Naive thymus-derived CD4-positive, alpha-beta T cell (primary cell): ENCODE measurements around the gene ITGA2. TPM values are rescaled to one million over a fixed set of nuclear protein-coding genes. Genes with fewer than 3 reads are reported as not detected.

ENCODE experiments used
- ATAC-seq: fragments of 150-1000 bp; cut with Tn5 transposase; 2 replicates; pipeline ENCODE4 v1.10.0; 2021; ENCODE audit warnings: mild to moderate bottlenecking, moderate library complexity
- CTCF ChIA-PET: fragments of 350-600 bp; sonication (Branson Sonifier 250); formaldehyde crosslinking; loops from one replicate; lab custom pipeline; 2021; ENCODE audit warnings: antibody characterized with exemption; lab: Charles Lee
- POLR2A ChIA-PET: fragments of 350-600 bp; sonication (Branson Sonifier 250); formaldehyde crosslinking; loops from one replicate; lab custom pipeline; 2021; ENCODE audit warnings: antibody characterized with exemption, inconsistent platforms; lab: Charles Lee
- DNase-seq, 9 donors: peaks; one replicate each; pipeline versions ENCODE4 v3.0.0 to v3.0.0-alpha.2; 2020 to 2022; ENCODE audit warnings: mixed read lengths in 1 of 9
- H3K27ac ChIP-seq: one replicate; pipeline ENCODE4 v1.7.0; 2013; ENCODE audit warnings: mild to moderate bottlenecking, low read depth, low read length, moderate library complexity
- H3K27me3 ChIP-seq, 2 donors: one replicate each; pipeline ENCODE4 v1.7.0; 2013; ENCODE audit warnings: low read length in 2 of 2, mild to moderate bottlenecking in 2 of 2, moderate library complexity in 2 of 2; ENCODE audit not compliant: control insufficient read depth in 2 of 2, insufficient read depth in 2 of 2
- H3K36me3 ChIP-seq, 3 experiments: 1 replicate in 2 of 3; 2 replicates in 1 of 3; pipeline ENCODE4 v1.7.0; 2013; ENCODE audit warnings: low read length in 3 of 3, mild to moderate bottlenecking in 3 of 3, moderate library complexity in 1 of 3; ENCODE audit not compliant: insufficient read depth in 3 of 3, control insufficient read depth in 2 of 3
- H3K4me1 ChIP-seq, 2 donors: one replicate each; pipeline ENCODE4 v1.7.0; 2013; ENCODE audit warnings: low read length in 2 of 2, mild to moderate bottlenecking in 2 of 2, moderate library complexity in 1 of 2; ENCODE audit not compliant: control insufficient read depth in 2 of 2, insufficient read depth in 2 of 2
- H3K4me3 ChIP-seq: 2 replicates; pipeline ENCODE4 v1.7.0; 2013; ENCODE audit warnings: mild to moderate bottlenecking, low read length
- H3K9me3 ChIP-seq, 3 experiments: 1 replicate in 2 of 3; 2 replicates in 1 of 3; pipeline ENCODE4 v1.7.0; 2013; ENCODE audit warnings: low read length in 3 of 3; ENCODE audit not compliant: control insufficient read depth in 2 of 3
- H3K27ac Mint-ChIP-seq, 9 donors: one replicate each; pipeline ENCODE4 v1.8.0; 2020 to 2022; ENCODE audit warnings: mixed read lengths in 9 of 9, mild to moderate bottlenecking in 8 of 9, moderate library complexity in 5 of 9, inconsistent platforms in 2 of 9
- H3K27me3 Mint-ChIP-seq, 5 donors: one replicate each; pipeline ENCODE4 v1.8.0; 2021 to 2022; ENCODE audit warnings: mixed read lengths in 5 of 5, mild to moderate bottlenecking in 1 of 5
- H3K36me3 Mint-ChIP-seq, 5 donors: one replicate each; pipeline ENCODE4 v1.8.0; 2020 to 2022; ENCODE audit warnings: mixed read lengths in 5 of 5, mild to moderate bottlenecking in 3 of 5, inconsistent platforms in 1 of 5
- H3K4me1 Mint-ChIP-seq, 7 donors: one replicate each; pipeline ENCODE4 v1.8.0; 2020 to 2022; ENCODE audit warnings: mixed read lengths in 7 of 7, mild to moderate bottlenecking in 3 of 7, inconsistent platforms in 1 of 7
- H3K4me3 Mint-ChIP-seq, 10 donors: one replicate each; pipeline ENCODE4 v1.8.0; 2020 to 2022; ENCODE audit warnings: mild to moderate bottlenecking in 10 of 10, mixed read lengths in 10 of 10, moderate library complexity in 6 of 10, inconsistent platforms in 2 of 10
- H3K9me3 Mint-ChIP-seq, 11 donors: one replicate each; pipeline ENCODE4 v1.8.0; 2020 to 2022; ENCODE audit warnings: mixed read lengths in 11 of 11, mild to moderate bottlenecking in 4 of 11, inconsistent platforms in 1 of 11, moderate library complexity in 1 of 11
- intact Hi-C, 2 donors: fragments of 100-400 bp; cut with micrococcal nuclease; formaldehyde crosslinking; loops; one replicate each; pipeline ENCODE4 v1.15.1; 2023
- polyA plus RNA-seq, 2 donors: library from polyadenylated mRNA; unstranded; fragments of 300-500 nt; fragmentation: Illumina TruSeq; gene quantifications; one replicate each; pipeline ENCODE4 v1.2.3, GENCODE V29; 2021
- total RNA-seq, 6 experiments: library from RNA in 5 of 6; stranded (reverse) in 5 of 6; gene quantifications; 1 replicate in 5 of 6; 2 replicates in 1 of 6; pipeline ENCODE4 v1.2.3 and lab custom pipeline; 2021 to 2026

ITGA2 gene
- total RNA-seq (1 to 10 TPM in 1 of 5 experiments, under 1 TPM in 4; 0.16 to 8.9 (median 0.49) TPM), polyA plus RNA-seq (under 1 TPM; 0.19 to 0.28 TPM), total RNA-seq (lab: John Stamatoyannopoulos, UW) (1.1 reads per million)

DNA sequence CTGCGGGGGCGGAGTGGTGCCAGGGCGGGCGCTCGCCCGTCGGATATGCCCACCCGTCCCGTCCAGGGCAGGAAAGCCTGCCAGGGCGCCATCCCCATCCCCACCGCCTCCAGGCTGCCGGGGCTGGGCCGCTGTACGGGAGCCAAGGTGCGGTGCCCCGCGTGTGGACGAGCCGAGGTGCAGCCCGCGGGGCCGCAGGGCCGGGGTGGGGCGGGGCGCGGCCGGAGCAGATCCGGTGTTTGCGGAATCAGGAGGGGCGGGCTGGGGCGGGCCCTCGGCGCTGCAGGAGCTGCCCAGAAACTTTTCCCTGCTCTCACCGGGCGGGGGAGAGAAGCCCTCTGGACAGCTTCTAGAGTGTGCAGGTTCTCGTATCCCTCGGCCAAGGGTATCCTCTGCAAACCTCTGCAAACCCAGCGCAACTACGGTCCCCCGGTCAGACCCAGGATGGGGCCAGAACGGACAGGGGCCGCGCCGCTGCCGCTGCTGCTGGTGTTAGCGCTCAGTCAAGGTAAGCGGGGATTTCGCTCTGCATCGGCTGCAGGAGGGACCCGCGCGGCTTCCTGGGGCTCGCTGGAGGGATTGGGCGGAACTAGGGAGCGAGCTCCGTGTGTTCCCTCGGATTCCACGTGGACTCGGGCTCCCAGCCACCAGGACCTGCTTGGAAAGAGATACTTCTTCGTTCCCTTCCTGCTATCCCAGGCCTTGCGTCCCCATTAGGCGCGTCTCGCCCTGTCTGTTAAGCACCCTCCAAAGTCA is at the start of gene ITGA2:
Gene ITGA2 (plus strand): TSS at position 328 of the 756 bp plus-strand sequence. CDS start 117 bp downstream, at position 445.
- H3K4me3 Mint-ChIP-seq = peak within 1 kb of the TSS; percentile 71 to 86 (median 82)
- POLR2A ChIA-PET = no interaction called here
- DNase-seq (peak in 6 of 9 donors; percentile 8 to 54 (median 16)), ATAC-seq (peak; percentile 56)
- H3K9me3 Mint-ChIP-seq = no peaks in the 10 kb centered on the region
- peaks cover 0 to 5% of the 10 kb centered on the region in 2 donors for H3K4me1 ChIP-seq
- no peak within 1 kb of the TSS for H3K27ac ChIP-seq
- H3K9me3 ChIP-seq = no peaks in the 10 kb centered on the region
- peak within 1 kb of the TSS in 5 of 9 donors; percentile 22 to 83 (median 67) for H3K27ac Mint-ChIP-seq
- intact Hi-C loops = loop anchor here (1.0 to 2.0 kb wide), 6 partner anchors 16 to 107 kb away; no protein-coding TSS in a partner anchor
- peak within 1 kb of the TSS; percentile 66 for H3K4me3 ChIP-seq
- peaks cover 0 to 40% (median 13%) of the 10 kb centered on the region in 5 donors for H3K27me3 Mint-ChIP-seq
- peaks cover 6 to 46% (median 10%) of the 10 kb centered on the region in 7 donors for H3K4me1 Mint-ChIP-seq
- CTCF ChIA-PET = interaction anchor here (2.0 kb wide), 1 partner anchor 40 kb away, joined by 7 read pairs; no protein-coding TSS in a partner anchor
- peaks cover 0 to 20% (median 0%) of the 10 kb centered on the region in 5 donors for H3K36me3 Mint-ChIP-seq
- no peaks in the 10 kb centered on the region for H3K36me3 ChIP-seq
- H3K27me3 ChIP-seq = no peaks in the 10 kb centered on the region

DNA sequence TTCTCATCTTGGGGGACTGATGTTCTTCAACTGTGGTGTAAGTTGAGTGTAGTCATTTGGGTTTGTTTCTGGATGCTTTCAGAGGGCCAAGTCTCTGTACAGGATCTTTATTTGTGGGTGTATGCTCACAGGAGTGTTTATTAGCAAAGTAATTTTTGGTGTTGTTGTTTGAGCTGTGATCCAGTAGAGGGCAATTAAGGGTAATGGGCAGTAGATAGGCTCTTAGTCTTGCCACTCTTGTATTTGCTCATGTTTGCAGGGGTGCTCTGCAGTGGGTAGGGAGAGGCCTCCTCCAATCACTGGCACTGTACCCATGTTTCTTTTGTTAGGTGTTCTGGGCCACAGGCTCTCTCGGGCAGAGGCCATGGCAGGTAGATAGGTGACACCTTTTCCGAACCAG is 45.9 kb upstream of the ITGA2 start:
- CTCF ChIA-PET = interaction anchor here (8.6 kb wide), 1 partner anchor 155 kb away, joined by 106 read pairs; no protein-coding TSS in a partner anchor
- peaks cover 0 to 4% (median 0%) of the 10 kb centered on the region in 5 donors for H3K36me3 Mint-ChIP-seq
- DNase-seq = no peak
- POLR2A ChIA-PET = no interaction called here
- H3K4me3 Mint-ChIP-seq = peak overlapping the region in 1 of 10 donors; percentile 1
- H3K9me3 ChIP-seq = no peaks in the 10 kb centered on the region
- H3K36me3 ChIP-seq = no peaks in the 10 kb centered on the region
- H3K4me1 ChIP-seq = no peaks in the 10 kb centered on the region
- no peaks in the 10 kb centered on the region for H3K9me3 Mint-ChIP-seq
- no peak for ATAC-seq
- no peaks in the 10 kb centered on the region for H3K27me3 ChIP-seq
- H3K27ac ChIP-seq = no peak overlapping the region
- H3K4me3 ChIP-seq = no peak overlapping the region
- peak overlapping the region in 2 of 9 donors; percentile 3 to 52 for H3K27ac Mint-ChIP-seq
- H3K27me3 Mint-ChIP-seq = peaks cover 0 to 7% (median 0%) of the 10 kb centered on the region in 5 donors
- intact Hi-C loops = no loop called here
- H3K4me1 Mint-ChIP-seq = peaks cover 0 to 22% (median 12%) of the 10 kb centered on the region in 7 donors

DNA sequence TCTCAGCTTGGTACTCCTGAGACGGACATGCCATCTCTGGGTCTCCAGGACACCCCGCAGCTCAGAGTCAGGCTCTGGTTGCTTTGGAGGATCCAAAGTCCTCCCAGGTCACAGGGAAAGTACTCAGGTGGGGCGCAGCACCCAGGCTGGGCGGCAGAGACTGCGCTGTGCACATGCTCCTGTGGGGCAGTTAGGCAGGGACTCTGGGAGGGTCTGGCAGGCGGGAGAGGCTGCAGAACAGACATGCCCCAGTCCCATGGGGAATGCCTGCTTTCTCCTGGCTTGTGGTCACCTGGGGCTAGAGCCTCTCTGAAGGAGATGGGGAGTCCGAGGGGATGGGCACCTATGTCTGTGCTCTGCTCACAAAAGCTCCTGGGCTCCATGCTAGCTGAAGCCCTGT is 45.3 kb upstream of the ITGA2 start:
- Mint-ChIP-seq H3K27me3 (peaks cover 0 to 7% (median 0%) of the 10 kb centered on the region in 5 donors), H3K4me3 (no peak overlapping the region), H3K27ac (no peak overlapping the region), H3K36me3 (peaks cover 0 to 4% (median 0%) of the 10 kb centered on the region in 5 donors), H3K9me3 (no peaks in the 10 kb centered on the region), H3K4me1 (peaks cover 4 to 27% (median 16%) of the 10 kb centered on the region in 7 donors)
- Histone ChIP-seq H3K9me3 (no peaks in the 10 kb centered on the region), H3K36me3 (no peaks in the 10 kb centered on the region), H3K27me3 (no peaks in the 10 kb centered on the region), H3K27ac (no peak overlapping the region), H3K4me1 (no peaks in the 10 kb centered on the region), H3K4me3 (no peak overlapping the region)
- ATAC-seq (no peak), DNase-seq (no peak)
- intact Hi-C loops = no loop called here
- CTCF ChIA-PET = interaction anchor here (8.6 kb wide), 1 partner anchor 154 kb away, joined by 106 read pairs; no protein-coding TSS in a partner anchor
- POLR2A ChIA-PET = no interaction called here

DNA sequence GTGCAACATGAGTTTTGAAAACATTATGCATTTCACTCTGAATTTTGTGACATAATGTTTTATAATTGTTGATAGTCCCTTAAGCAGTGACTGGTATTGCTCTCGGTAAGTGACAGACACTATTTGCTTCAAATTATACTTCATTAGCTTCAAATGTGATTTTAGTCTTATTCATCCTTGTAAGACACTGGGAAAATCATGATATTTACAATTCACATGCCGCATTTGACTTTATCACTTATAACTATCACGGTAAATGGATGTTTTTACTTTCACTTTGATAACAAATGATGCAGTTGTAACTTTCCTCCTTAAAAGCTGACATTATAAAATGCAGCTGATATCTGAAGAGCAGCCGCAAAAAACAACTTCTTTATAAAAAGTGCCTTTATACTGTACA is 44.1 kb upstream of the ITGA2 start:
- Mint-ChIP-seq H3K27ac (peak overlapping the region in 6 of 9 donors; percentile 9 to 89 (median 66)), H3K4me3 (peak overlapping the region; percentile 55 to 84 (median 78)), H3K36me3 (peaks cover 0 to 4% (median 0%) of the 10 kb centered on the region in 5 donors), H3K9me3 (no peaks in the 10 kb centered on the region), H3K4me1 (peaks cover 4 to 29% (median 16%) of the 10 kb centered on the region in 7 donors), H3K27me3 (peaks cover 0 to 7% (median 0%) of the 10 kb centered on the region in 5 donors)
- H3K36me3 ChIP-seq = no peaks in the 10 kb centered on the region
- ChIA-PET CTCF (interaction anchor here (0.7 to 8.6 kb wide), 3 partner anchors 133 to 153 kb away, joined by 3 to 106 read pairs (median 4); no protein-coding TSS in a partner anchor), POLR2A (interaction anchor here (1.2 kb wide), 1 partner anchor 94 kb away, joined by 3 read pairs; no protein-coding TSS in a partner anchor)
- no peaks in the 10 kb centered on the region for H3K9me3 ChIP-seq
- no peaks in the 10 kb centered on the region for H3K4me1 ChIP-seq
- peak overlapping the region; percentile 25 for H3K4me3 ChIP-seq
- intact Hi-C loops = loop anchor here (5.0 kb wide), 4 partner anchors 532 to 1472 kb away; partner anchors contain the start of gene ARL15 (in 1 of the 2)
- peak in 2 of 9 donors; percentile 3 to 4 for DNase-seq
- peak overlapping the region; percentile 53 for H3K27ac ChIP-seq
- ATAC-seq = no peak
- H3K27me3 ChIP-seq = no peaks in the 10 kb centered on the region

DNA sequence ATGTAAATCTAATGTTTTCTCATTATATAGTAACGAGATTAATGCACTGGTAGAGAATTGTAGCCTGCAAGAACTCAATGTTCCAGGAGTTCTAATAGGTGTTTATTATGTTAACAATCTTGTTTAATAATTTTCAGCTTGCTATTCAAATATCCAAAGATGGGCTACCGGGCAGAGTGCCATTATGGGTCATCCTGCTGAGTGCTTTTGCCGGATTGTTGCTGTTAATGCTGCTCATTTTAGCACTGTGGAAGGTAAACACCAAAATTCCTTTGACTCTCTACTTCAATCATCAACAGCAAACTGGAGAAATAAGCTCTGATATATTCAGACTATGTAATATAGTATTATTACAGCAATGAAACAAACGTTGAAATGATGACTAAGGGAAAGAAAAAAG is 41.9 kb upstream of the ITGA2 start:
- intact Hi-C loops = loop anchor here (5.0 kb wide), 4 partner anchors 530 to 1470 kb away; partner anchors contain the start of gene ARL15 (in 1 of the 2)
- no peak overlapping the region for H3K27ac ChIP-seq

DNA sequence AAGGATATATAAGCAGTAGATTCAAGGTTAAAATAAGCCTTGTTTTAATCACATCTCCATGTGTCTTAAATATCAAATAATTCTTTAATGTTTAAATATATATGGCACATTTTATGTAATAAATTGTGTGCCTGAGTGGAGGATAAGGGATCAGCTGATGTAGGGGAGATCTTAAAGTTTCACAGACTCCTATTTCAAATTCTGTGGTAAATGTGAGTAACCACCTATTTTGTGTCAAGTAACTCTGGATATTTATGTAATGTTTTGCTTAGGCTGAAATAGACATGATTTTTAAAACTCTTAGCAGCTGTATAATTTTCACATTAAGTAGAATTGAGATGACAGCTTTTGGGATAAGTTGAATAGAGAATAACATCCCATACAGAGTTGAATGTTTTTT is 41.3 kb upstream of the ITGA2 start:
- H3K4me1 Mint-ChIP-seq = peaks cover 4 to 29% (median 16%) of the 10 kb centered on the region in 7 donors
- intact Hi-C loops = loop anchor here (1.0 to 5.0 kb wide), 13 partner anchors 41 to 1469 kb away; partner anchors contain the start of genes ARL15 (in 1 of the 2) and ITGA2 (in 1 of the 2)
- H3K9me3 ChIP-seq = no peaks in the 10 kb centered on the region
- ATAC-seq = no peak
- no peaks in the 10 kb centered on the region for H3K4me1 ChIP-seq
- no peaks in the 10 kb centered on the region for H3K9me3 Mint-ChIP-seq
- H3K4me3 ChIP-seq = no peak overlapping the region
- H3K36me3 ChIP-seq = no peaks in the 10 kb centered on the region
- H3K36me3 Mint-ChIP-seq = peaks cover 0 to 4% (median 0%) of the 10 kb centered on the region in 5 donors
- H3K27ac Mint-ChIP-seq = no peak overlapping the region
- H3K4me3 Mint-ChIP-seq = no peak overlapping the region
- POLR2A ChIA-PET = interaction anchor here (1.3 to 2.0 kb wide), 3 partner anchors 43 to 162 kb away, joined by 3 to 8 read pairs (median 4); partner anchors contain the start of gene MOCS2
- H3K27ac ChIP-seq = no peak overlapping the region
- H3K27me3 ChIP-seq = no peaks in the 10 kb centered on the region
- CTCF ChIA-PET = interaction anchor here (0.6 to 8.6 kb wide), 13 partner anchors 8 to 1307 kb away, joined by 3 to 106 read pairs (median 6); no protein-coding TSS in a partner anchor
- peaks cover 0 to 6% (median 0%) of the 10 kb centered on the region in 5 donors for H3K27me3 Mint-ChIP-seq
- no peak for DNase-seq

More for the DNA sequence above, 41.9 kb upstream of the ITGA2 start:
- no peak for ATAC-seq
- H3K9me3 Mint-ChIP-seq = no peaks in the 10 kb centered on the region
- CTCF ChIA-PET = interaction anchor here (1.8 to 8.6 kb wide), 4 partner anchors 32 to 1282 kb away, joined by 5 to 106 read pairs (median 29); no protein-coding TSS in a partner anchor
- H3K27ac Mint-ChIP-seq = no peak overlapping the region
- no peaks in the 10 kb centered on the region for H3K27me3 ChIP-seq
- no peaks in the 10 kb centered on the region for H3K4me1 ChIP-seq
- peaks cover 0 to 4% (median 0%) of the 10 kb centered on the region in 5 donors for H3K36me3 Mint-ChIP-seq
- H3K36me3 ChIP-seq = no peaks in the 10 kb centered on the region
- POLR2A ChIA-PET = interaction anchor here (1.4 kb wide), 1 partner anchor 162 kb away, joined by 4 read pairs; the partner anchor contains the start of gene MOCS2
- no peak overlapping the region for H3K4me3 ChIP-seq
- H3K4me1 Mint-ChIP-seq = peaks cover 4 to 29% (median 16%) of the 10 kb centered on the region in 7 donors
- no peaks in the 10 kb centered on the region for H3K9me3 ChIP-seq
- peaks cover 0 to 6% (median 0%) of the 10 kb centered on the region in 5 donors for H3K27me3 Mint-ChIP-seq
- H3K4me3 Mint-ChIP-seq = no peak overlapping the region
- no peak for DNase-seq
